ENCODE measurements around the gene SCEL.

The SCEL gene

DNA sequence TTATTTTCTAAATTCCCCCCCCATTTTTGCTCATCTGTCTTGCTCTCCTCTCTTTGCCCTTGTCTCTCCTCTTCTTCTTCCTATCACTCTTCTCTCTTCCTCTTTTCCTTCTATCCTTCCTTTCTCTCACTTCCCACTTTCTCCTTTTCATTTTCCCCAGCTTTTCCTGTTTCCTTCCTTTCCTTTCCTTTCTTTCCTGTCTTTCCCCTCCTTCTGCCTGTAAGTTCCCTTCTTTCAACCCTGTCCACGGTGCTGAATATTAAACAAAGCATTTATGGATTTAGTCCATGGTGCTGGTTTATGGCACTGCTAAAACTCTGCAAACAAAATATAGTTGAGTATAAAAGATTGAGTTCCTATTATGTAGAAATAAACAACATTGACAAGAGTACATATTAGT lies 27.6 kb downstream of the SCEL start:
- Histone ChIP-seq H3K27me3 (ENCODE audit: control insufficient read depth in 1 of 2, insufficient read depth in 2 of 2, low read length in 2 of 2) (no peaks in the 10 kb centered on the region), H3K36me3 (ENCODE audit: control insufficient read depth in 2 of 2, insufficient read depth in 2 of 2, low read length in 2 of 2) (no peaks in the 10 kb centered on the region), H3K4me3 (ENCODE audit: low read length in 2 of 2) (no peak overlapping the region), H3K27ac (ENCODE audit: low read length) (no peak overlapping the region), H3K9ac (ENCODE audit: low read length in 2 of 2) (no peak overlapping the region), H3K4me1 (ENCODE audit: control insufficient read depth, insufficient read depth, low read length) (no peaks in the 10 kb centered on the region), H3K9me3 (ENCODE audit: control insufficient read depth in 2 of 2, low read length in 2 of 2) (no peaks in the 10 kb centered on the region)

DNA sequence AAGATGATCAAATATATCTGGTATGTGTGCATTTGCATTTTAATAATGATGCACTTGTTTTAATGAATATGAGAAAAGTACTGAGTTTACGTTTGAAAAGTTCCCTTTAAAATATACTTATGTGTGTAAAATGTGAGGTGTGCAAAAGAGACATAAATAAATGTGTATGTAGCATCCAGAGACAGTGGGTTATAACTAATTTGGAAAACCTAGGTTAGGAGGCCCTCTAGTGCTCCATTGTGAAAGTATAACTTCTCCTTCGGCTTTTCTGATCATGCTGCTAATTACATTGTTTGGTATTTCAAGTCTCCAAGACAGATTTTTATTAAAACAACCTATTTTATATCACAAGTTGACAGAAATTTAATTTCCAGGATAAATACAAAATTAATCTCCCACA lies 30.1 kb downstream of the SCEL start:
- no peak overlapping the region for H3K4me3 ChIP-seq (ENCODE audit: low read length in 2 of 2)
- H3K27ac ChIP-seq (ENCODE audit: low read length) = no peak overlapping the region
- no peak overlapping the region for H3K9ac ChIP-seq (ENCODE audit: low read length in 2 of 2)
- no peaks in the 10 kb centered on the region for H3K4me1 ChIP-seq (ENCODE audit: control insufficient read depth, insufficient read depth, low read length)
- H3K9me3 ChIP-seq (ENCODE audit: control insufficient read depth in 2 of 2, low read length in 2 of 2) = no peaks in the 10 kb centered on the region
- no peaks in the 10 kb centered on the region for H3K27me3 ChIP-seq (ENCODE audit: control insufficient read depth in 1 of 2, insufficient read depth in 2 of 2, low read length in 2 of 2)
- no peaks in the 10 kb centered on the region for H3K36me3 ChIP-seq (ENCODE audit: control insufficient read depth in 2 of 2, insufficient read depth in 2 of 2, low read length in 2 of 2)

DNA sequence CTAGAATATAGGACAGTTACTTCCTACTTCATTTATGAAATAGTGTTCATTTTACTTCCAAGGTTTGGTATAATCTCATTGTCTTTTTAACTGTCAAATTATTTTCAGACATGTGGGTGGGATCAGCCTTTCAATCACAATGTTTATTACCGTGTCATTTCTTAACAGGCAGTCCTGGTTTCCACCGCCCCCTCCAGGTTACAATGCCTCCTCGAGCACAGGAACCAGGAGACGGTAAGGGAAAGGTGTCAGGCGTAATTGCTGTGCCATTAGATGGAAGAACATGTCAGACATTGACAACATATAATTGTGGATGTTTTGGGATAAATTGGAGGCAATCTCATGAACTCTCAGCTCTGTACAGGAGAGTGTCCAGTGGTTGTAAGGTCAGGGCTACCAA lies 36.5 kb downstream of the SCEL start:
- H3K9me3 ChIP-seq (ENCODE audit: control insufficient read depth in 2 of 2, low read length in 2 of 2) = no peaks in the 10 kb centered on the region
- no peak overlapping the region for H3K9ac ChIP-seq (ENCODE audit: low read length in 2 of 2)
- no peaks in the 10 kb centered on the region for H3K27me3 ChIP-seq (ENCODE audit: control insufficient read depth in 1 of 2, insufficient read depth in 2 of 2, low read length in 2 of 2)
- no peaks in the 10 kb centered on the region for H3K4me1 ChIP-seq (ENCODE audit: control insufficient read depth, insufficient read depth, low read length)
- no peaks in the 10 kb centered on the region for H3K36me3 ChIP-seq (ENCODE audit: control insufficient read depth in 2 of 2, insufficient read depth in 2 of 2, low read length in 2 of 2)
- no peak overlapping the region for H3K4me3 ChIP-seq (ENCODE audit: low read length in 2 of 2)
- no peak overlapping the region for H3K27ac ChIP-seq (ENCODE audit: low read length)

DNA sequence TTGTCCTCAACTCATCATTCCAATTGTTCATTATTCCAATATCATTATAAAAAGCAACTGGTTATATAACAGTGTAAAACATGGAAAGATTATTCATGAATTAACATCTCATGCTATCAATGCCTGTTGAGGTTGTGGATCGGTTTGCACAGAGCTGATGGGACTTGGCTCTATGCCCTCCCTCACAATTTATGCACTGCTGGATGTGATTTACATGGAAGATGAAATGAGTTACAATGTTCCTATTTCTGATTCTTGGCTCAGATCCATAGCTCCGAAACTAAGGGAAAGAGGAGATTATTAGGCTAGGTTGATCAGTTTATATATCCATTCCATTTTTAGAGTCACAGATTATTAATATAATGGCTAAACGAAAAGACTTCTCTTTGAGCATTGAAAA lies 38.6 kb downstream of the SCEL start:
- no peak overlapping the region for H3K4me3 ChIP-seq (ENCODE audit: low read length in 2 of 2)
- H3K27ac ChIP-seq (ENCODE audit: low read length) = no peak overlapping the region
- no peak overlapping the region for H3K9ac ChIP-seq (ENCODE audit: low read length in 2 of 2)
- peaks cover 0 to 4% of the 10 kb centered on the region in 2 donors for H3K27me3 ChIP-seq (ENCODE audit: control insufficient read depth in 1 of 2, insufficient read depth in 2 of 2, low read length in 2 of 2)
- no peaks in the 10 kb centered on the region for H3K4me1 ChIP-seq (ENCODE audit: control insufficient read depth, insufficient read depth, low read length)
- H3K36me3 ChIP-seq (ENCODE audit: control insufficient read depth in 2 of 2, insufficient read depth in 2 of 2, low read length in 2 of 2) = no peaks in the 10 kb centered on the region
- H3K9me3 ChIP-seq (ENCODE audit: control insufficient read depth in 2 of 2, low read length in 2 of 2) = no peaks in the 10 kb centered on the region

DNA sequence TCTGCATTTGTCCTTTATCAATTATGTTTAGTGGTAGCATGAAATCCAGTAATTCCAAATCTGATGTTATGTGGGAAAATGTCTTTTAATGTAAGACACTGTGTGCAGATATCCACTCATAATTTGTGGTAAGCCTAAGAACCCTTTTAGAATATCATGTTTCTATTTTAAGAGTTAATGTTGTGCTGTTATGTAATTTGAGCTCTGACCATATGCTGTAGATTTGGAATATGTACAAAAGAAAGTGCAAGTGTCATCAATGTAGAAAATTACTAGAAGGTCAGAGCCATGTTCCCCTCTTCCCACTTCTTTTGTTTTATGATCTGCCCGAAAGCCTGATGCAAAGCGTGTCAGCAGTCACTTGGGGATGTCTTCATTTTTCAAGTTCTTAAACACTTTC lies 44.5 kb downstream of the SCEL start:
- Histone ChIP-seq H3K9ac (ENCODE audit: low read length in 2 of 2) (no peak overlapping the region), H3K4me1 (ENCODE audit: control insufficient read depth, insufficient read depth, low read length) (no peaks in the 10 kb centered on the region), H3K27me3 (ENCODE audit: control insufficient read depth in 1 of 2, insufficient read depth in 2 of 2, low read length in 2 of 2) (peaks cover 0 to 4% of the 10 kb centered on the region in 2 donors), H3K27ac (ENCODE audit: low read length) (no peak overlapping the region), H3K4me3 (ENCODE audit: low read length in 2 of 2) (no peak overlapping the region), H3K36me3 (ENCODE audit: control insufficient read depth in 2 of 2, insufficient read depth in 2 of 2, low read length in 2 of 2) (no peaks in the 10 kb centered on the region), H3K9me3 (ENCODE audit: control insufficient read depth in 2 of 2, low read length in 2 of 2) (no peaks in the 10 kb centered on the region)

DNA sequence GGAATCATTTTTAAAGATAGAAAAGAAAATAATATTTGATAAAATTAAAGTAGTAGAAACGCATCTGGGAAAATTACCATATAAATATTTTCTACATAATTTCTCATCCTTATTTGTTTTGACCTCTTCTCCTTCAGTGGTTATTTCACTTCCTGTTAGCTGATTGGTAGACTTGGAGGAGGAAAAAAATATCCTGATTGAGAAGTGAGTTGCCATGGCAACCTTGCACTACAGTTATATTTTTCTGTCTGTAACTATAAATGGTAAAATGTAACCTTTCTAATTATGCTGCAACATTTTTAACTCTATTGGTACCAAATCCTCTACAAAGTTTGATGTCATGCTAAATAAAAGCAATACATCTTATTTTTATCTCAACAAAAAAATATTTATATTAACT lies 45.2 kb downstream of the SCEL start:
- H3K27me3 ChIP-seq (ENCODE audit: control insufficient read depth in 1 of 2, insufficient read depth in 2 of 2, low read length in 2 of 2) = peaks cover 0 to 4% of the 10 kb centered on the region in 2 donors
- no peak overlapping the region for H3K9ac ChIP-seq (ENCODE audit: low read length in 2 of 2)
- H3K27ac ChIP-seq (ENCODE audit: low read length) = no peak overlapping the region
- H3K36me3 ChIP-seq (ENCODE audit: control insufficient read depth in 2 of 2, insufficient read depth in 2 of 2, low read length in 2 of 2) = no peaks in the 10 kb centered on the region
- H3K9me3 ChIP-seq (ENCODE audit: control insufficient read depth in 2 of 2, low read length in 2 of 2) = no peaks in the 10 kb centered on the region
- H3K4me3 ChIP-seq (ENCODE audit: low read length in 2 of 2) = no peak overlapping the region
- H3K4me1 ChIP-seq (ENCODE audit: control insufficient read depth, insufficient read depth, low read length) = no peaks in the 10 kb centered on the region

DNA sequence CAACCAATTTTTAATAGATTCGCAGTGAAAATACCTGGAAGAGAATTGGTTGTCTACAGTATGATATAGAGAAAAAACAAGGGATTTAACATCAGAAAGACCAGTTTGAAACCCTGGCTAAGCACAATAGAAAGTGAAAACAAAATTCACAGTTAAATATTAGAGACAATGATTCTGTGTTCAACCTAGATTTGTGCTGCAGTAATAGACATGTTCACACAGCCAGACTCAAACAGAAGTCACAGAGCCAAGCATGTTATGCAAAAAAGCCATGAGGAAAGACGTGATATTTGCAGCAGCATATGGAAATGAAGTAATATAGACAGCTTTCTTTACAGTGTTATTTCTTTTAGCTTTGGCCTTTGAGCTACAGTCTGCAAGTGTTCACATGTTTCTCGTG lies 48.1 kb downstream of the SCEL start:
- H3K9me3 ChIP-seq (ENCODE audit: control insufficient read depth in 2 of 2, low read length in 2 of 2) = no peaks in the 10 kb centered on the region
- no peaks in the 10 kb centered on the region for H3K36me3 ChIP-seq (ENCODE audit: control insufficient read depth in 2 of 2, insufficient read depth in 2 of 2, low read length in 2 of 2)
- no peaks in the 10 kb centered on the region for H3K4me1 ChIP-seq (ENCODE audit: control insufficient read depth, insufficient read depth, low read length)
- H3K27ac ChIP-seq (ENCODE audit: low read length) = no peak overlapping the region
- H3K9ac ChIP-seq (ENCODE audit: low read length in 2 of 2) = no peak overlapping the region
- no peak overlapping the region for H3K4me3 ChIP-seq (ENCODE audit: low read length in 2 of 2)
- H3K27me3 ChIP-seq (ENCODE audit: control insufficient read depth in 1 of 2, insufficient read depth in 2 of 2, low read length in 2 of 2) = peaks cover 0 to under 1% of the 10 kb centered on the region in 2 donors

DNA sequence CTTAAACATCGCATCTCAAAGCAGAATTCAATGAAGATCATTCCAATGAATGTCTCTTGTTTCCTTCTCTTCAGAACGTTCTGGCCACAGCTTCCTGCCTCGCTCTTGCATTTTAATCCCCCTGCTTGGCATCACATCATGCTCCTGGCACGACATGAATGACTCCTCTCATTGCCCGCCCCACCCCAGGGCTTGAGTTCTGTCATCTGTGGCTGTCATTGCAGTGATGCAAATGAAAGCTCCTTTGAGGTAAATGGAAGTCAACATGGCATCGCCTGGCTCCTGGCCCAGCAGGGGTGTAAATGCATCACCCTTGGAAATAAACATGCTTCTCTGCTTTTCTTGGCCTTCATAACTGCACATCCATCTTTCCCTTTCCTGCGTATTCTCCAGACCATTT lies 48.6 kb downstream of the SCEL start:
- Histone ChIP-seq H3K27ac (ENCODE audit: low read length) (no peak overlapping the region), H3K36me3 (ENCODE audit: control insufficient read depth in 2 of 2, insufficient read depth in 2 of 2, low read length in 2 of 2) (no peaks in the 10 kb centered on the region), H3K27me3 (ENCODE audit: control insufficient read depth in 1 of 2, insufficient read depth in 2 of 2, low read length in 2 of 2) (no peaks in the 10 kb centered on the region), H3K4me1 (ENCODE audit: control insufficient read depth, insufficient read depth, low read length) (no peaks in the 10 kb centered on the region), H3K9me3 (ENCODE audit: control insufficient read depth in 2 of 2, low read length in 2 of 2) (no peaks in the 10 kb centered on the region), H3K4me3 (ENCODE audit: low read length in 2 of 2) (no peak overlapping the region), H3K9ac (ENCODE audit: low read length in 2 of 2) (no peak overlapping the region)

DNA sequence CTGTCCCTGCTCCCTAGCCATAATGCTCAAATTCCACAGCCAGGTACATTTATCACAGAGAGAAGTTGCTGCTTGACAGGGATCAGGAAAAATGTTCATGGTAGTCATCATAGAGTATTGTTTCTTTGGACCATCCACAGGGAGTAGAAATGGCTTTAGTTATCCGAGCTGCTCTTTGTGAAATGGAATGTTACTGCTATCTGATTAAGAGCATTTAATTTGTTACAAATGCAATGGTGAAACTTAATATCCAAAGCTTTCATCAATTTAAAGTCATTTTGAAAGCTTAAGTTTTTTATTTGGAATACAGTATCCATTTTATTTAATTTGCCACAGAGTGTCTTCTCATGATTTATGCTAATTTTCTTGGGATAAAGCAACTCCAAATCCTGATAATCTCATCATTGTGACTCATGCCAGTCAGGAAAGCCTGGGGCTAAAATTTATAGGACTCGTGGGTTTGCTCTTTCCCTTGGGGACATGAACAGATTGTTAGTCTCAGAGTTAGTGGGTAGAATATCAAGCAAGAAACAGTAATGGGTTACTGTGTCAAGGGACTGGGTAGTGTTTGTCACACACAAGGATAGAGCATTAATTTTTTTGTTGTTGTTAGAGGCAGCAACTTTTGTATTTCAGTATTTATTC lies 59.8 kb downstream of the SCEL start:
- Histone ChIP-seq H3K9me3 (ENCODE audit: control insufficient read depth in 2 of 2, low read length in 2 of 2) (no peaks in the 10 kb centered on the region), H3K4me3 (ENCODE audit: low read length in 2 of 2) (no peak overlapping the region), H3K27me3 (ENCODE audit: control insufficient read depth in 1 of 2, insufficient read depth in 2 of 2, low read length in 2 of 2) (no peaks in the 10 kb centered on the region), H3K4me1 (ENCODE audit: control insufficient read depth, insufficient read depth, low read length) (no peaks in the 10 kb centered on the region), H3K9ac (ENCODE audit: low read length in 2 of 2) (no peak overlapping the region), H3K27ac (ENCODE audit: low read length) (no peak overlapping the region), H3K36me3 (ENCODE audit: control insufficient read depth in 2 of 2, insufficient read depth in 2 of 2, low read length in 2 of 2) (no peaks in the 10 kb centered on the region)

DNA sequence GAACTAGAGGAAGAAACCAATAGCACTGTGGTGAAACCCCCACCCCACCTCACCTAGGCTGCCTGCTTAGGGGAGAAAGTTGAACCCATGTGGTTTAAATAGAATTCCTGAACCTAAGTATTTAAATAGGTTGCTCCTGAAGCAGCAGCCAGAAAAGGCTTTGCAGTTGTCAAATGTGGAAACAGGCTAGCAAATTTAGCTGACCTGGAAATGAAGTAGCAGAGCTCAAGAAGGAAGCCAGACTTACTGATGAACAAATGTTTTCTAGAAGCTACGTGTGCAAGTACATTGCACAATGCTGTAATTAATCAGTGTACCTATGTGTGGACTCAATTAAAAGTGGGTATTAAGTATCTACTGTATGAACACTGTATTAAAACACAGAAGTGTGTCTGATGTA lies 61.3 kb downstream of the SCEL start:
- H3K4me1 ChIP-seq (ENCODE audit: control insufficient read depth, insufficient read depth, low read length) = no peaks in the 10 kb centered on the region
- H3K9me3 ChIP-seq (ENCODE audit: control insufficient read depth in 2 of 2, low read length in 2 of 2) = no peaks in the 10 kb centered on the region
- H3K36me3 ChIP-seq (ENCODE audit: control insufficient read depth in 2 of 2, insufficient read depth in 2 of 2, low read length in 2 of 2) = no peaks in the 10 kb centered on the region
- no peak overlapping the region for H3K27ac ChIP-seq (ENCODE audit: low read length)
- H3K4me3 ChIP-seq (ENCODE audit: low read length in 2 of 2) = no peak overlapping the region
- no peaks in the 10 kb centered on the region for H3K27me3 ChIP-seq (ENCODE audit: control insufficient read depth in 1 of 2, insufficient read depth in 2 of 2, low read length in 2 of 2)
- no peak overlapping the region for H3K9ac ChIP-seq (ENCODE audit: low read length in 2 of 2)

DNA sequence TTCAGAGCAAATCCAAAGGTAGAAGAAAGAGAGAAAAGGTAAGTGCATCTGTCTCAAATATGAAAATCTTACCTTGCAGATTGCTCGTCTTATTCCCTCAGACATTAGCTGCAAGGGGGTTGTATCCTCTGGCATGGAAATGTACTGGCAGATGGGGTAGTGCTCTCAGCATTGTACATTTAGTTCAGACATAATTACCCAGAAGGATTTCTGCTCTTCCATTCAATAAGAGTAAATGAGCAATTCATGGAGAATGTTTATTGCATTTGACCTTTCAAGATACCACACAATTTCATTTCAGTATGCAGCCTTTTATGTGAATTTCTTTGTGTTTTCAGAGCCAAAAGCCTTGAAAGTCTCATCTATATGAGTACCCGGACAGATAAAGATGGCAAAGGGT lies 63.8 kb downstream of the SCEL start:
- Histone ChIP-seq H3K27ac (ENCODE audit: low read length) (no peak overlapping the region), H3K4me1 (ENCODE audit: control insufficient read depth, insufficient read depth, low read length) (no peaks in the 10 kb centered on the region), H3K9me3 (ENCODE audit: control insufficient read depth in 2 of 2, low read length in 2 of 2) (no peaks in the 10 kb centered on the region), H3K36me3 (ENCODE audit: control insufficient read depth in 2 of 2, insufficient read depth in 2 of 2, low read length in 2 of 2) (no peaks in the 10 kb centered on the region), H3K4me3 (ENCODE audit: low read length in 2 of 2) (no peak overlapping the region), H3K27me3 (ENCODE audit: control insufficient read depth in 1 of 2, insufficient read depth in 2 of 2, low read length in 2 of 2) (no peaks in the 10 kb centered on the region), H3K9ac (ENCODE audit: low read length in 2 of 2) (no peak overlapping the region)
